ENCODE measurements around the gene HOXD3.

GRCh38 chr2:176165370-176166050 is 8.4 kb downstream of the HOXD3 start:
- TF ChIP-seq FOXM1 (IDR thresholded peaks at IDR 0.05; ENCODE audit: borderline replicate concordance, low read depth) (no peak), REST (IDR thresholded peaks at IDR 0.05; ENCODE audit: low read depth) (no peak), RAD21 (IDR thresholded peaks at IDR 0.05; ENCODE audit: low read depth) (no peak), TEAD4 (IDR thresholded peaks at IDR 0.05) (no peak), YY1 (IDR thresholded peaks at IDR 0.05; ENCODE audit: low read depth) (no peak), USF1 (IDR thresholded peaks at IDR 0.05) (no peak), CREB1 (IDR thresholded peaks at IDR 0.05; ENCODE audit: low read depth) (no peak), EGR1 (IDR thresholded peaks at IDR 0.05) (no peak), TAF1 (IDR thresholded peaks at IDR 0.05; ENCODE audit: low read depth) (no peak), EP300 (IDR thresholded peaks at IDR 0.05; ENCODE audit: borderline replicate concordance) (no peak), MAX (IDR thresholded peaks at IDR 0.05) (no peak), NFIC (IDR thresholded peaks at IDR 0.05) (no peak), ZBTB7A (IDR thresholded peaks at IDR 0.05; ENCODE audit: low read depth) (no peak), CEBPB (IDR thresholded peaks at IDR 0.05) (no peak)
